GM12875 (cell line): ENCODE measurements around the gene ETV5.

Experiments used
- H3K4me3 ChIP-seq: one replicate; pipeline ENCODE4 v1.5.1; 2011; ENCODE audit warnings: low read depth, low read length, control low read depth
- TF ChIP-seq, protein P1 (sequence below): IDR thresholded peaks from 2 replicates; pipeline ENCODE4 v1.5.1; 2011; ENCODE audit warnings: low read depth, mild to moderate bottlenecking, control low read depth, inconsistent platforms, low read length, moderate library complexity, borderline replicate concordance; ENCODE audit not compliant: insufficient read depth

ETV5 gene

DNA sequence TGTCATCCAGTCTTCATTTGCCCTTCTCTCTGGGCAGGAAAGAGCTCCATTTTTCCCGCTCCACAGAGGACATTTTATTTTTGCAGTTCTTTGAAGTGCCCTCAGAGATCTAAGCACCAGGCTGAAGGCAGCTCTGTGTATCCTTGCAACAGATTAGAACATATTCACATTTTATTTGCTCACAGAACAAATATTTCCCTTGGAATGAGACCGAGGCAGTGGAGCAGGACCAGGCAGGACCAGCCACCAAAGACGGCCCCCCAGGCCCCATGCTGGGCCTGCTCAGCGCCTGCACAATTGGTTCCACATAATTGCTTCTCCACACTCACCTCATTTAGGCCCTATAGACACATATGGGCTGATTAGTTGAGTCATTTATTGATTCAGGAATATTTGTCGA, 15.7 kb upstream of the ETV5 start:
- H3K4me3 ChIP-seq: no peak overlapping the region
- TF ChIP-seq, protein P1, sequence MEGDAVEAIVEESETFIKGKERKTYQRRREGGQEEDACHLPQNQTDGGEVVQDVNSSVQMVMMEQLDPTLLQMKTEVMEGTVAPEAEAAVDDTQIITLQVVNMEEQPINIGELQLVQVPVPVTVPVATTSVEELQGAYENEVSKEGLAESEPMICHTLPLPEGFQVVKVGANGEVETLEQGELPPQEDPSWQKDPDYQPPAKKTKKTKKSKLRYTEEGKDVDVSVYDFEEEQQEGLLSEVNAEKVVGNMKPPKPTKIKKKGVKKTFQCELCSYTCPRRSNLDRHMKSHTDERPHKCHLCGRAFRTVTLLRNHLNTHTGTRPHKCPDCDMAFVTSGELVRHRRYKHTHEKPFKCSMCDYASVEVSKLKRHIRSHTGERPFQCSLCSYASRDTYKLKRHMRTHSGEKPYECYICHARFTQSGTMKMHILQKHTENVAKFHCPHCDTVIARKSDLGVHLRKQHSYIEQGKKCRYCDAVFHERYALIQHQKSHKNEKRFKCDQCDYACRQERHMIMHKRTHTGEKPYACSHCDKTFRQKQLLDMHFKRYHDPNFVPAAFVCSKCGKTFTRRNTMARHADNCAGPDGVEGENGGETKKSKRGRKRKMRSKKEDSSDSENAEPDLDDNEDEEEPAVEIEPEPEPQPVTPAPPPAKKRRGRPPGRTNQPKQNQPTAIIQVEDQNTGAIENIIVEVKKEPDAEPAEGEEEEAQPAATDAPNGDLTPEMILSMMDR: no peak

DNA sequence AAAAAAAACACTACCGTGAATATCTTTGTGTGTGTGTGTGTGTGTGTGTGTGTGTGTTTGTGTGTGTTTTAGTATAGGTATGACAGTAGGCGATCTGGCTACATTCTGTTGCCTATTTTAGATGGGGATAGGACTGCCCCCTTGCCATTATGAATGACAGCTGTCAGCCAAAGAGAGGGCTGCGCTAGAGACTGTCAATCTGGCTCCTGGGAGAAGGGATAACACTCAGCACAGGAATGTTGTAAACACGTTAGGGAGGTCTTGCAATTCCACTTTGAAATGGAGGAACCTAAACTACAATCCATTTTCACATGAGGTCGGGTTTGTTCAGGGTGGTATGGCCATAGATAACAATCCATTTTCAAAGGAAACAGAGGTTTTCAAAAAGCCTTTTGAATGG, 14.1 kb upstream of the ETV5 start:
- TF ChIP-seq, protein P1: no peak

DNA sequence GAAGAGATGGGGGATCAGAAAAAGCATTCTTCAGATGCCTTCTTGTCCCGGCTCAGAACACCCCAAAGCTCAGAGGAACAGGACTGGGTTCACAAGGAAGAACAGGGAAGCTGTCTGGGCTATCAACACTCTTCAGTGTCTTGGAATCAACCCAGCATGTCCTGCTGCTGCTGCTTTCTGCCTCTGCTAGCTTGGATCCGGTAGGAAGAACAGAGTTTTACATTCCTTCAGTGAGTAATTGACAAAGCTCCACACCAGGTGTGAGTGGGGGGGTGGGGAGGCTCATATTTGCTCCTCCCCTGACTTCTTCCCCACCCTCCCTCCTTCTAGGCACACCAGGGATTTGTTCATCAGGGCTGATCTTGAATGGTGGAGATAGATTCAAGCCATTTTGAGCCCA, 13.1 kb upstream of the ETV5 start:
- no peak overlapping the region for H3K4me3 ChIP-seq
- TF ChIP-seq, protein P1: no peak

More for the DNA sequence above, 14.1 kb upstream of the ETV5 start:
- H3K4me3 ChIP-seq: no peak overlapping the region

DNA sequence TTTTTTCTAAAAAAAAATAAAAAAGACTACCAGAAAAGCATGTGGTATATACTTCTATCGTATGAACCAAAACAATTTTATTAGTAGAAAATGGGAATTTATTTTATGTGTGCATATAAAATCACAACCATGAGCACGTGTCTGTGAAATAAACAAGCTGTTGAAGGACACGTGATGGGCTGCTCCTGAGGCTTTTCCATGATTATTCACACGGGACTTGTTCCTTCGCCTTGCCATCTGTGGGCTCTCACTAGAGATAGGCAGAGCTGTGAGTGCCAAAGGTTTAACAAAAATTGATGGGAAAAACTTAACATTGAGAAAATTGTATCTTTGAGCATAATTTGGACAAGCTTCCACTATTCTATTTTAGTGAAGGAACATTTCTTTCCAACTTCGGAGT, 12.4 kb upstream of the ETV5 start:
- H3K4me3 ChIP-seq: no peak overlapping the region
- TF ChIP-seq, protein P1: no peak

DNA sequence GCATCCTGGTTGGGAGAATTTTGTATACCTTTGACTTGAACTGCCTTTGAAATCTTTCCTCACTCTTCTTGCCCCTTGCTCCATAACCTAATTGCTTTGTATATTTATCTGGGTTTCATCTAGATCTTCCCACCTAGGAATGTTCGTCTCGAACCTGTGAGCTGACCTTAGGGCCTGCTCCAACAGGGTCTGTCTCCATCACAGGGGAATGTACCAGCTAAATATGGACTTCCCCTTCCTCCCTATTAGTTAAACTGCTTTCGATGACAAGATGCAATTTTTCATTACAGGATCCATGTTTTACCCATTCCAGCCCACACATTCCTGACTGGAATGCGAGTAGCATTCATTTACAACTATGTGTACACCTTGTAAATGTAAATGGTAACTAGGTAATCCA, 10.6 kb upstream of the ETV5 start:
- no peak overlapping the region for H3K4me3 ChIP-seq
- TF ChIP-seq, protein P1: no peak

DNA sequence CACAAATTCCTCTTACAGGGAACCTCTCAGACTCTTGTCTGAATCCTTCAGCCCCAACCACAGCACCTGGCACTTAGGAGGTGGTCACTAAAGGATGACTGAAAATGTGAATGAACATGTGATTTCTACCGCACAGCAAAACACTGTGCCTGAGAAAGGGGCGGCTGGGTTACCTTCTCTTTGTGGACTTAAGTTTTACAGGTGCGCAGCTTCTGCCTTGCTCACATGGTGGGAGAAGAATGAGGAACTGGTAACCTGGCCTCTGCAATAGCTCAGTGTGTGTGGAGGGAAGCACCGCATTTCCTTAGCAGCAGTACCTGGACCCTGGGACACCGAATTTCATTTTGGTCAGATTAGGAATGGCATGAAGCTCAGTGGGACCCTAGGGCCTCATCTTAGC, 9.8 kb upstream of the ETV5 start:
- TF ChIP-seq, protein P1: no peak
- no peak overlapping the region for H3K4me3 ChIP-seq

DNA sequence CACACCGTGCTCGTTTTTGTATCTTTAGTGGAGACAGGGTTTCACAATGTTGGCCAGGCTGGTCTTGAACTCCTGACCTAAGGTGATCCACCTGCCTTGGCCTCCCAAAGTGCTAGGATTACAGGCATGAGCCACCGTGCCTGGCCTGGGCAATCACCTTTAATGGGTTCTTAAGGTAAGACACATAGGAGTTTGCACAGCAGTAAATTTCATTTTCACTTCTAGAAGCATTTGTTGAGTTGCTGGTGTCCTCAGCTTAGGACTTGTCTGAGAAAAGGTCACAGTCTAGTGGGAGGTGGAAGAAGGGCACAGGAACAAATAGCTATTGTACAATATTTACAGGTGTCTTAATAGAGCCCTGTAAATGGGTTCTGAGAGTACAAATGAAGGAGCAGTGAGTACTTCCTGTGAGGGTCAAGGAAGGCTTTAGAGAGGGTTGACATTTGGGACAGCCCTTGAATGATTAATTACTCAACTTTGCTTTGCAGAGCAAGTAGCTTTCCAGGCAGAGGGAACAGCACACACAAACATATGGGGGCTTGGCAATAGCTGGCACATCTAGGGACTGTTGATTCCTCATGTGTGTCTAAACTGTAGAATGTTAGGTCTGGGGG, 8.7 kb upstream of the ETV5 start:
- TF ChIP-seq, protein P1: no peak
- H3K4me3 ChIP-seq: no peak overlapping the region
